HG02981 (cell line): ENCODE results near the gene ITSN2.

ENCODE experiments used
- ATAC-seq: cut with Tn5 transposase; IDR thresholded peaks from one replicate; pipeline ENCODE4 v1.9.1; 2021; ENCODE audit warnings: mild to moderate bottlenecking, moderate library complexity; ENCODE audit not compliant: unreplicated experiment

Gene ITSN2

DNA sequence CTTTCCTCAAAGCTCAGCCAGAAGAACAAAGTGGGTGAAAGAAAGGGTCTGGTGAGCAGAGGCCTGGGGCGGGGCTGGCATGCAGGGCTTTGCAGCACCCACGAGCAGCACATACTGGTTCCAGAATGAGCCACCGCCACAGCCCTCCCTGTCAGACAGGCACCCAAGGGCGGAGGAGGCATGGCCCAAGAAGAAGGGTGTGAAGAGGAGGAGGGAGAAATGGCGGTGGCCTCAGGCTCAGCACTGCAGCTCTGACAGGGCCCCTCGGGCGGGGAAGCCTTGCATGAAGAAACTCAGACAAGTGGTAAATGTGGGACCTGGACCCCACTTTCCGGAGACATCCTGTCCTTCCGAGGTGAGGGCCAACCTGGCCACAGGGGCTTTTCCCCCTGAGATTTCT lies 169.8 kb downstream of the ITSN2 start:
- ATAC-seq, result no peak

GRCh38 chr2:24189551-24189950 lies 170.8 kb downstream of the ITSN2 start:
- no peak for ATAC-seq

DNA sequence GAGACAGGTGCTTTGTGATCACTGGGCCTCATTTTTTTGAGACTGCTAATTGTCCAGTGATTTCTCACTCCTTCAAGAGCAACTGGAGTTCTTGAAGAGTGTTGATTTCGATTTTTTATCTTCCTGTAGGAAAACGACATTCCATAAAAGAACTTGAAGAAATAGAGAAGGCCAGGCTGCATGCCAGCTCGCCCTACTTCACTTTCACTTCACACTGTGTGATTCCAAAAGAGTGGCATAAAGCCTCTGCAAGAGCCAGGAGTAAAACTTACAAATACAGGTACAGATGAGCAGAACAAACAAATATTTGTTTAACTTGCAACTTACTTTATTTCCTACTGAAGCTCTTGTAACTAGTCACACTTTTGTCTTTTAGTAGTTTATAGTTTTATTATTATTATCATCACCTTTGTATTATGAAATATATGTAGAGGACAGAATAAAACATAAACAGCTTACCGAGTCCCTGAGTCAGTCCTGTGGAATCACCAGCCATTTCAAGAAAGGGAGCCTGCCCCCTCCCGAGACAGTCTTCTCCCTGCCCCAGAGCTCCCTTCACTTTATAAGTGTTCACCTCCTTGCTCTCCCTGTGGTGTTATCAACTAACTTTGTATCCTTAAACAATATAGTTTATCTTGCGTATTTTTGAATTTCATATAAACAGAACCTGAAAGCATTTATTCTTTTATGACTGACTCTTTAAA lies 176.8 kb downstream of the ITSN2 start:
- no peak for ATAC-seq

DNA sequence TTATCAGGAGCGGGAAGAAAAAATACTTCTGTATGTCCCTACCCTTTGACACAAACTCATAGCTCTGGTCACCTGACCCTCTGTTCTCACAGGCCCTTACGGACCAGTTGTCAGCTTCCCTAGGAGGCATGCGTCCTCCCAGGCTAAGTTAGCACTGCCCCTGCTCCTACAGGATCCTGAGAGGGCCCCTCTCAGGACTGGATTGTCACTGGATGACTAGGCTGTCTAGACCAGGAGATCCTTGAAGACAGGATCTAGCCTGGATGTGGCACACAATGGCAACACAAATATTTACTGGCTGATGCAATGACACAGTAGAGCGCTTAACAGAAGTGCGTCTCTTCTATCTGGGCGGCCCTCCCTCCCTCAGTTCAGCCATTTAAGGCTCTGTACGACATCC lies 177.8 kb downstream of the ITSN2 start:
- no peak for ATAC-seq

GRCh38 chr2:24181849-24182248 lies 178.5 kb downstream of the ITSN2 start:
- no peak for ATAC-seq

- ATAC-seq, result no peak
Measured at GRCh38 chr2:24179683-24180082, 180.7 kb downstream of the ITSN2 start.

DNA sequence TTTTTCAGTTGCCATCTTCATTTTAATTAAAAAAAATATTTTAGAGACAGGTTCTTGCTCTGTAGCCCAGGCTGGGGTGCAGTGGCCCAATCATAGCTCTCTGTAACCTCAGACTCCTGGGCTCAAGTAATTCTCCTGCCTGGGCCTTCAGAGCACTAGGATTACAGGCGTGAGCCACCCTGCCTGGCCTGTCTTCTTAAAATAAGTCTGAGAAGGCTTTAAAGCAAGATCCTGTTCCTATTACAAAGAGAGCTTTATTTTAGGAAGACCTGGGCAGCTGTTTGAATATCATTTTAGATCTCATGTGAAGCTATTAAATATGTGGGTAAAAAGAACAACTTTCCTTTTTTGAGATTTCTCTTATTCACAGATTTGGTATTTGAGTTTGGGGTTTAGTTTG lies 184.0 kb downstream of the ITSN2 start:
- ATAC-seq, result no peak

- ATAC-seq, result no peak
Measured at GRCh38 chr2:24175631-24176187, 184.6 kb downstream of the ITSN2 start.

DNA sequence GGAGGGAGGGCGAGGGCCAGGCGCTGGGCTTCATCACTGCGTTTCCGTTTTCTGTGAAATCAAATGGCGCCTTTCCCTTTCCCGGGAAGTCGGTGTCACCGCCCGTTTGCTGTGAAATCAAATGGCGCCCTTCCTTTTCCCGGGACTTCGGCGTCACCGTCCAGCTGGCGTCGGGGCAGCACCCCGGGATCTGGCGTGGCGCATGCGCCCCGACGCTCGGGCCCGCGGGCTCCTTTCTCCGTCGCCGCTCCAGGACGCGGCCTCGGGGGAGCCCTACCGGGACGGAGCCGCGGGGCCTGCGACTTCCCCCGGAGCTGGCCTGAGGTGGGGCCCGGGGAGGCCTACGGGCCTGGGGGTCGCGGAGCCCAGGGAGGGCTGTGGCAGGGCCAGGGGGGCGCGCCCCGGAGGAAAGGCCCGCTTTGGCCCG lies 185.5 kb downstream of the ITSN2 start, which contains the start of gene FAM228A:
TSS of gene FAM228A (plus strand) at position 203 of the 427 bp plus-strand sequence. CDS start 428 bp downstream, outside the sequence.
- no peak for ATAC-seq

DNA sequence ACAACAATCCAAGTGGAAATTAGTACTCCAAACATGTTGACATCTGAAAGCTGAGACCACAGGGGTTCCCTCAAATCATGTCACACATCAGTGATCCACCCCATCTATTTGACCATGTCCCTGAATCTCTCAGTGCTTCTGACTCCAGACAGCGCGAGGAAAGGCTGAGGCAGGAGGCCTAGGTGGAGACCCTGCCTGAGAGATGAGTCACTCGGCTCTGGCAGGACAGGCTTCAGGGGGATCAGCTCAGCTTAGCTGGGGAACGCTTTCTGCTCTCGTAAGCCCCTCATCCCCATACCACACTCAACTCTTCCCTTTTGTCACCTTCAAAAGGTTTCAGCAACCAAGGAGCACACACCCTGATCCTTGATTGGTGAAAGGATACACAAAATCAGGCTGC lies 191.3 kb downstream of the ITSN2 start:
- no peak for ATAC-seq

GRCh38 chr2:24164416-24164973 lies 195.8 kb downstream of the ITSN2 start:
- peak; percentile 48 for ATAC-seq

- no peak for ATAC-seq
Measured at GRCh38 chr2:24163601-24164000, 196.7 kb downstream of the ITSN2 start.

- ATAC-seq, result no peak
Measured at GRCh38 chr2:24163186-24163585, 197.2 kb downstream of the ITSN2 start.

DNA sequence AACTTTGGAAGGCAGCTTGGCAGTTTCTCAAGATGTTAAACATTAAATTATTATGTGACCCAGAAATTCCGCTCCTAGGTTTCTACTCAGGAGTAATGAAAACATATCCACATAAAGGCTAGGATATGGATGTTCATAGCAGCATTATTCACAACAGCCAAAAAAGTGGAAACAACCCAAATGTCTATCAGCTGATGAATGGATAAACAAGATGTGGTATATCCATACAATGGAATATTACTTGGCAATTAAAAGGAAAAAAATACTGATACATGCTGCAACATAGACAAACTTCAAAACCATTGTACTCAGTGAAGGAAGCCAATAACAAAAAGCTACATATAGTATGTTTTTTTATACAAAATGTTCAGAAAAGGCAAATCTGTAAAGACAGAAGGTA lies 197.8 kb downstream of the ITSN2 start:
- ATAC-seq, result no peak

DNA sequence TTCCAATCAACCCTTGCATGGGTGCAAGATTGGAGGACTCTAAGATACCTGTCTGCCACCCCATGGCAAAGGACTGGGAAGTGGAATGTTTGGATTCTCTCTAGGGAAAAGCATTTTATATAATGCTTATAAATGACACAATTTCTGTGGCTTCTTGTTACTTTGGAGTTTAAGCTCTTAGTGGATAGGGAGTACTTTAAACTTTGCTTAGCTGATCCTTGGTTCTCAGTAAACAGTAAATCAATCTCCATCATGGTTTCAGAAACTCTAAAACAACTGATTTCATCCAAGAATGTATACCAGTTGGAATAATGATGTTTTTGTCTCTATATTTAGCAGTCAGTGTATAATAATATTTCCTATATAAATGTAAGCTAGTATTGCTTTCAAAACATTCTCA lies 199.6 kb downstream of the ITSN2 start:
- no peak for ATAC-seq

DNA sequence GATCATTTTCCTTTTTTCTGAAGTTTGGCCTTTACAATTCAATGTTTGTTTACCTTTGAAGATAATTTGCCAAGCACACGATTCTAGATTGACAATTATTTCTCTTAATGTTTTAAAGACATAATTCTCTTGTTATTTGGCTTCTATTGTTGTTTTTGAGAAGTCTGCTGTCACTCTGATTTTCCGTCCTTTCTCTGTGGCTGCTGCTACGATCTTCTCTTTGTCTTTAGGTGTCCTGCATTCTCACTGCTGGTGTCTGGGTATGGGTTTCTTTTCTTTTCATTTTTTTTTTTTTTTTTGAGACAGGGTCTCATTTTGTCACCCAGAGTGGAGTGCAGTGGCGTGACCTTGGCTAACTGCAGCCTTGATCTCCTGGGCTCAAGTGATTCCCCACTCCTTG lies 200.6 kb downstream of the ITSN2 start:
- ATAC-seq, result no peak

DNA sequence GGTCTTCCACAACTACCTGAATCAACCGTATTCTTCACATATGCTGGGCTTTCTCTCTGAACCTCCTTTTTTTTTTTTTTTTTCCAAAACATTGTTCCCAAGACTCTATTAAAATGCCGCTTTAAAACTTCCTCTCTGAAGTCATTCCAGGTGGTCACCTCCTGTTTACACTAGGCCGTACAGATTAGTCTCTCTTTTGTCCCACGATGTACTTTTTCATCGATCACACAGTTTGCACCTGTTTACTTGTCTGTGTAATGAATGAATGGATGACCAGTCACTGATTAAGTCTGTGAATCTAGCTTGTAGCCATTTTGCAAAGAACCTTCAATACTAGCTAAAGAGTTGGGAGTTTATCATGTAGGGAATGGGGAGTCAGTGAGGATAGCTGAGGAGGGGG lies 202.2 kb downstream of the ITSN2 start:
- ATAC-seq, result no peak

DNA sequence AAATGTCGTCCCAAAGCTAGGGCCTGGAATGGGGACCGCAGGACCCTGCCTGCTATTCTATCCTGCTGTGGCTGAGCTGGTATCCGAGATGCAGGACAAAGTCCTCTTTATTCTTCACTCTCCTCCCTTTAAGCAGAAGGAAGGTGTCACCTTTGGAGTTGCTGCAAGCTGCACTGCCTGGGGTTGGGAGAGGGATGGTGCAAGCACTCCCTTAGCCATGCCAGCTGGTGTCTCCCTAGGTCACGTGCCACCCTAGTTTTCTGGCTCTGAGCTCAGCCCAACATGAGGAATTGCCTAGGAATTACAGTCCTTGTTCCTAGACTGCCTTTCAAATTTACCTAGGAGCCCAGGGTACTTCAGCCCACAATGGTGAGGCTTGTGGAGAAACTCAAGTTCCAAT lies 206.9 kb downstream of the ITSN2 start:
- ATAC-seq, result no peak
